Suprapubic skin (tissue), 3 donors: Measurements from ENCODE around the gene GPBP1.

Source experiments
- CTCF ChIP-seq, 2 donors: fragments of 200-600 bp in 1 of 2; fragments of 450-650 bp in 1 of 2; sonication (generic) in 1 of 2; IDR thresholded peaks; one replicate each; pipeline ENCODE4 v1.5.1; 2016 to 2019; ENCODE audit warnings: antibody characterized with exemption in 2 of 2, mild to moderate bottlenecking in 1 of 2, moderate library complexity in 1 of 2
- EP300 ChIP-seq: sonication (generic); formaldehyde crosslinking; IDR thresholded peaks from one replicate; pipeline ENCODE4 v1.6.1; 2017; ENCODE audit warnings: antibody characterized with exemption
- POLR2A ChIP-seq, 2 donors: fragments of 450-650 bp; IDR thresholded peaks; one replicate each; pipeline ENCODE4 v1.6.1; 2017; ENCODE audit warnings: antibody characterized with exemption in 2 of 2, mild to moderate bottlenecking in 2 of 2, moderate library complexity in 2 of 2

GRCh38 chr5:57128325-57128724 lies 45.5 kb upstream of the GPBP1 start:
- TF ChIP-seq CTCF (IDR thresholded peaks at IDR 0.05), result no peak
- no peak for TF ChIP-seq EP300
- TF ChIP-seq POLR2A (IDR thresholded peaks at IDR 0.05), result no peak
